HG02571 (cell line): ENCODE measurements around the gene SRCAP.
"Not testable (repeated sequence)": the region's sequence is repeated elsewhere in the genome, so short reads cannot be mapped to it uniquely, and the experiment has no call there.

Experiments used
- ATAC-seq: cut with Tn5 transposase; IDR thresholded peaks from one replicate; pipeline ENCODE4 v1.9.1; 2021; ENCODE audit warnings: mild to moderate bottlenecking, moderate library complexity; ENCODE audit not compliant: unreplicated experiment

SRCAP gene

DNA sequence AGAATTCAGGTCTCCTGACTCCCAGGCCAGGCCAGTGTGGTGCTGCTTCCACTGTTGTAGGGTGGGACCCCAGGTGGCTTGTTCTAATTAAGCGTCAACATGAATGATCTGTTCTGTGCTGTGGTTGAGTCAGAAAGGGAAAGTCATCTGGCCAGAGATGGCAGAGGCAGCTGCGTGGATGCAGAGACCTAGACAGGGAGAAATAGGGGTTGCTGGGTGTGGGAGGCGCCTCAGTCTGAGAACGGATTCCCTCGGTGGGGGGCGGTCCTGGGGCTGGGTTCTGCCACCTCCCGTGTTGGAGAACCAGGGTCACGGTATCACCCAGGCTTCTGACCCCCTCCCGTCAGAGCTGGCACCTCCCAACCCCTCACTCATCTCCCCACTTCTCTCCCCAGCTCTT is 35.2 kb upstream of the SRCAP start:
- no peak for ATAC-seq

DNA sequence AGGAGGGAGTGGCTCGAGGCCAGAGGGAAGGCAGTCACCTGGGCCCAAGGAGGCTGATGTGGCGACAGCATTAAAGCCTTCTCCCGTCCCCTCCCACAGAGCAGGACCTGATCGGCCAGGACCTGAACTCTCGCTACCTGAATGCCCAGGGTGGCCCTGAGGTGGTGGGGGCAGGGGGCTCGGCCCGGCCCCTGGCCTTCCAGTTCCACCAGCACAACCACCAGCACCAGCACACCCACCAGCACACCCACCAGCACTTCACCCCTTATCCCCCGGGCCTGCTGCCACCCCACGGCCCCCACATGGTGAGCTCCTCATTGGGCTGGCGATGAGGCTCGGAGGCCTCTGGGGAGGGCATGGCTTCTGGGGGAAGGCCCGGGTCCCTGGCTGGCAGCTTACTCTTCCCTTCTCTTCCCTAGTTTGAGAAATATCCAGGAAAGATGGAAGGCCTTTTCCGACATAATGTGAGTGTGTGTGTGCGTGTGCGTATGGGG is 34.3 kb upstream of the SRCAP start:
- no peak for ATAC-seq

DNA sequence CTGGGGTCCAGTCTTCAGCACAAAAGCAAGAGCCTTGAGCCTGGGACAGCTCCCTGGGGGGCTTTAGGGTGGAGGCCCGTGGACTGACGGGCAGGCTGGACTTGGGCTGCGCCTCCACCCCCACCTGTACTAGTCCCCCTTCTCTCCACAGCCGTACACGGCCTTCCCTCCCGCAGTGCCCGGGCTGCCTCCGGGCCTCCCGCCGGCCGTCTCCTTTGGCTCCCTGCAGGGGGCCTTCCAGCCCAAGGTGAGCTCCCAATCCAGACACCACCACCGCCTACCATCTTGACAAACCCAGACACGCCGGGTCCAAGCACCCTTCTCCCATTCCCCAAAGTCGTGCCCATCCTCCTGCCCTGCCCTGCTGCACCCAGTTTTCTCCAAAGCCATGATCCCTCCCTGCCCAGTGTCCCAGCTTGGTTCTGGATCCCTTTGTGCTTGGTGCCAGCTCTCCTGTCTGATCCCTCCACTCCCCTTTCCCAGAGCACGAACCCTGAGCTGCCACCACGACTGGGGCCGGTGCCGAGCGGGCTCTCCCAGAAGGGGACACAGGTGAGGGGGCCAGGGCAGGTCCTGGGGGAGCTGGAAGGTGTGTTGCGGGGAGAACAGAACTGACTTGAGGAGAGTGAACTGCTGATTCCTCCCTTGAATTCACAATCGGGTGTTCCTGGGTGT is 33.7 kb upstream of the SRCAP start:
- no peak for ATAC-seq

DNA sequence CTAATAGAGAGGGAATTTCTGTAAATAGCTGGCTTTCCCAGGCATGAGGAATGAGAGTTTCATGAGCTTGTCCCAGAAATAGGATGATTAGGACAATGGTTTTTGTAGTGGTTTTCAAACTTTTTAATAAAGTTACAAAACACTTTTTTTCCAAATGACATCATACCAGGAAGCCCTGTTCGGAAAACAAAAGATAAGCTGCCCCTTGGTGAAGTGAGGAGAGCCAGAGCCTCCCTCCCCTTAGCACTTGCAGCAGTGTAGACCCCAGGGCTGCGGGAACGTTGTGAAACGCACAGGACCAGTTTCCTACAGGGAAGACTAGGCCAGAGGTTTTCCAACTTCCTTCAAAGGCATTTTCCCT is 33.2 kb upstream of the SRCAP start:
- no peak for ATAC-seq

DNA sequence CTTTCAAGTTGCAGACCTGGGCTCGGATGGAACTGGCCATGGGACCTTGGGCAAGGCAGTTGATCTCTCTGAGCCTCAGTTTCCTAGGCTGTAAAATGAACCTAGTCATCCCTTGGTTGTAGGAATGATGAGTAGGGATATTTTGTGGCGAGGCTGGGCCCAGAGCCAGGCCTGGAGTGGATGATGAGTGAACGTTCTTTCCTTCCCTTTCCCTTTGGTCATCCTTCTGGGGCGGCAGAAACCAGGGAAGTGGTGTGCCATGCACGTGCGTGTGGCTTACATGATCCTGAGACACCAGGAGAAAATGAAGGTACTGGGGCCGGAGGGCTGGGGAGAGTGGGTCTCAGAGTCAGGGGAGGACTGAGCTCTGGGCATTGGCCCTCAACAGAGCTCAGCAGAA is 32.3 kb upstream of the SRCAP start:
- no peak for ATAC-seq

DNA sequence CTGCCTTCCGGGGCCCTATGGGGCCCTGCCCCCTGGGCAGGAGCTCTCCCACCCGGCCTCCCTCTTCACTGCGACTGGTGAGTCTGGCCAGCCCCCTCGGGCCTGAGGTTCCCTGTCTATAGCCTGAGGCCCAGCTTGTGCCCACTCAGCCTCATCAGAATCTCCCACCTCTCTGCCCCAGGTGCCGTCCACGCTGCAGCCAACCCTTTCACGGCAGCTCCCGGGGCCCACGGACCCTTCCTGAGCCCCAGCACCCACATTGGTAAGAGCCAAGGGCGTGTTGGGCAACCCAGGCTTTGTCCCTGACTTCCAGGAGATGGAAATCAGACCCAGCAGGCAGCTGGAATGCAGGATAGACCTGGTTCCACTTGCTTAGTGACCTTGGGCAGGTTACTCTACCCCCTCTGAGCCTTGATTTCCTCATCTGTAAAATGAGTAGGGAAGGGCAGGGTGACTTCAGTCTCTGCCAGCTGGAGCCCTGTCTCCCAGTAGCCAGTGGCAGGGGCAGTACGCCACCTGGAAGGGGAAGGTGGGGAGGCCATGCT is 31.5 kb upstream of the SRCAP start:
- ATAC-seq = no peak

DNA sequence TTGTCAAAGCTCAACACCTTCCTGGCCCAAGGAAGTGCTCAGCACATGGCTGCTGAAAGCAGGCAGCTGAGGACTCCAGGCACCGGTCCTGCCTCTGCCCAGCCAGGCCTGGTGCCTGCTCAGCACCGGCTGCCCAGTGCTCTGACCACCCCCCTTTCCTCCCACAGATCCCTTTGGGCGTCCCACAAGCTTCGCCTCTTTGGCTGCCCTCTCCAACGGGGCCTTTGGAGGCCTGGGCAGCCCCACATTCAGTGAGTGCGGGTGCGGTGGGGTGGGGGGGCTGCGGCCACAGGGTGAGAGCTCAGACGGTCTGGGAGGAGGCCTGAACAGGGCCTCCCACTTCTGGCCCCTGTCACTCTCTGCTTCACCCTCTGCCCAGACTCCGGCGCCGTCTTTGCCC is 30.6 kb upstream of the SRCAP start:
- no peak for ATAC-seq

DNA sequence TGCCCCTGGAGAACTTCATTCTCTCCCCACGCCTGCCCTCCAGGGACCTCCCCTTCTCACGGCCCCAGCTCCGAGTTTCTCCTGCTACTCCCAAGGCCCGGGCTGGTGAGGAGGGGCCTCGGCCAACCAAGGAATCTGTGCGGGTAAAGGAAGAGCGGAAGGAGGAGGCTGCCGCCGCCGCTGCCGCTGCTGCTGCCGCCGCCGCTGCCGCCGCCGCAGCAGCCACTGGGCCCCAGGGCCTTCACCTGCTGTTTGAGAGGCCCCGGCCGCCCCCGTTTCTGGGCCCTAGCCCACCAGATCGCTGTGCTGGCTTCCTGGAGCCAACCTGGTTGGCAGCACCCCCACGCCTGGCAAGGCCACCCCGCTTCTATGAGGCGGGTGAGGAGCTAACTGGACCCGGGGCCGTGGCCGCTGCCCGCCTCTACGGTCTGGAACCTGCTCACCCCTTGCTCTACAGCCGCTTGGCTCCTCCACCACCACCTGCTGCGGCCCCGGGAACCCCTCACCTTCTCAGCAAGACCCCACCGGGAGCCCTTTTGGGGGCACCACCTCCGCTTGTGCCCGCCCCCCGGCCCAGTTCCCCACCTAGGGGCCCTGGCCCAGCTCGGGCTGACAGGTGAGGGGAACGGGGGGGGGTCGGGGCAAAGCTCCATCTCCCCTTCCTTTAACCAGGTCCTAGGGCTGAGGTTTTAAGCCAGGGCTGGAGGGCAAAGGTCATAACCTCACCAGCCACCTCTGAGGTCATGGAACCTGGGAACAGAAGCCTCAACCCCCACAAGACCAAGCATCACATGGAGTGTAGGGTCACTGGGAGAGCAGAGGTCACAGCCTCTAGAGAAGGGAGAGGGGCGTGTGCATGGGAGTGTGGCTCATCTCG is 29.7 kb upstream of the SRCAP start:
- no peak for ATAC-seq

DNA sequence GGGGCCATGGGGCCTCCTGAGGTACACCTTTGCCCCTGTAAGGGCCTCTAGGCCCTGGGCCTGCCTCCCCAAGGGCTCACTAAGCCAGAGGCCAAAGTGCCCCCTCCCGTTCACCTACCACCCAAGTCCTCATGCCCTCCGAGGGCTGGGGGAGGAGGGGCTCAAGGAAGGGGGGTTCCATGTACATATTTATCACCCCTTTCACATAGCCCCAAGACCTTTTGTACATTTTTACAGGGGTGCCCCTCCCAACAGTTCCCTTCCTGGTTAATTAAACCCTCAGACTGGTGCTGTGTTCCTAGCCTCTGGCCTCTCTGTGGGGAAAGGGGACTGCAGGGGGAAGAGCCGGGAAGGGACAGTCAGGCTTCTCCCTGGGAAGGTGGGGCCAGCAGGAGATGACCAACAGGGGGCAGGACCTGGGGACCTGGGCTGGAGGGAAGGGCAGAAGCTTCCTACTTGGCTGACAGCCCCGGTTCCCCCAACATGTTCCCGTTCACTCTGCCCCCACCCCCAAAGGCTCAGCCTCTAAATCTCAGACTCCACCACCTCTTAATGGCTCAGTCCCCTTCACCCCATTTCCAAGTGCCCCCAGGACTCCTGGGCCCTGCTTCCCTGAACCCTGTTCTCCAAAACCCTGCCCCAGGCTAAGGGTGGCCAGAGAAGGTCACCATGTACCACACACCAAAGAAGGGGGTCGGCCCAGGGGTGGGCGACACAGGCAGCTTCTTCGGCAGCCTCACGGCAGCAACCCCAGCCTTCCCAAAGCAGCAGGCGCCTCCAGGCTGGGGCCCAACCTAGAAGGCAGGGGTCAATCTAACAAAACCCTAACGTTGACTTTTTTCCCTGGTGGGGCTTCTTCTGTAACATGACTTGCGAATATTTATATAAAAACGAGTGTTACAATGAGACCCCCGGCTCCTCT is 28.8 kb upstream of the SRCAP start:
- ATAC-seq = no peak

DNA sequence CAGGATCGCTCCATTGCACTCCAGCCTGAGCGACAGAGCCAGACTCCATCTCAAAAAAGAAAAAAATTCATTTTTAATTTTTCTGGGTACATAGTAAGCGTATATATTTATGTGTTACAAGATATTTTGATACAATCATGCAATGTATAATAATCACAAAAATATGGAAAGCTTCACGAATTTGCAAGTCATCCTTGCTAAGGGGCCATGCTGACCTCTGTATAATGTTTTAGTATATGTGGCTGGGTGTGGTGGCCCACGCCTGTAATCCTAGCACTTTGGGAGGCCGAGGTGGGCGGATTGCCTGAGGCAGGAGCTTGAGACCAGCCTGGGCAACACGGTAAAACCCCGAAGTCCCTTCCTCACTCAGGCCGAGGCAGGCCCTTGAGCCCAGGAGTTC is 23.8 kb upstream of the SRCAP start:
- no peak for ATAC-seq

DNA sequence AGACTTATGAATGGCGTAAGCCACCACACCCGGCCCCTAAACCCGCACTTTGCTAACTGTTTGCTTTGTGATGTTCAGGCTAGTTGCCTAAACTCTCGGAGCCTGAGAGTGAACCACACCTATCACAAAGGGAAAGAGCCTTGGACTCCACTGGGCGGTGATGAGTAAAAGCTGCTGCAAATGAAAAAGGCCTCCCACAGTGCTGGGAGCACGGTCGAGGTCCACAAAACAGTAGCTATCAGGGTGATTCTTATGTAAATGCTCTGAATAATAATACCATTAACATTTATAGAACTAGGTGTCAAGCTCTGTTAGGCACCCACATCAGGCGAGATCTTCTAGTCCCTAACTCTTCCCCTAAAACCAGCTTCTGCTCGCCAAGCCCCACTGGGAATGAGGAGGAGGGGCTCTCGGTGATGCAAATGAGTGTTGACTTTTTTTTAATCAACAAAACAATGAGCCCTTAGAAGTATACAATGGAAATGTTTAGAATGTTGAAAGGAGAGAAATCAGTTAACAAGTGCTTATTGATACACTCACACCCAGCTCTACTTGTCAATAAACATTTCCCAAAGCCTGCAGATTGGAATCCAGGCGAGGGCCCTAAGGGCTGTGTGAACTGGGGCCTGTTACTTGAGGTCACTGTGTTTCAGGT is 20.9 kb upstream of the SRCAP start:
- ATAC-seq = no peak

DNA sequence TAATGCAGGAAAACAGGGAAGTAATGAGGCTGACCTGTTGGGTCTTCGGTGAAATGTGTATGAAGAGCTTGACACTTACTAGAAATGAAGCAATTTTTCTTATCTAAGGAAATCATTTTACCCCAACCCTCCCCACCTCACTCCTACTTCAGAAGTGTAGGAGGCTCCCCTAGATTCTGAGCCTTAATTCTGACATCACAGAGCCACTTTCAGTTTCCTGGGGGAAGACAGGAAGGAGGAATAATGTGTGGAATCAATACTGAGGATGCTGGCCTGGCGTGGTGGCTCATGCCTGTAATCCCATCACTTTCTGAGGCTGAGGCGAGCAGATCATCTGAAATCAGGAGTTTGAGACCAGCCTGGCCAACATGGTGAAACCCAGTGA is 20.4 kb upstream of the SRCAP start:
- ATAC-seq = no peak

DNA sequence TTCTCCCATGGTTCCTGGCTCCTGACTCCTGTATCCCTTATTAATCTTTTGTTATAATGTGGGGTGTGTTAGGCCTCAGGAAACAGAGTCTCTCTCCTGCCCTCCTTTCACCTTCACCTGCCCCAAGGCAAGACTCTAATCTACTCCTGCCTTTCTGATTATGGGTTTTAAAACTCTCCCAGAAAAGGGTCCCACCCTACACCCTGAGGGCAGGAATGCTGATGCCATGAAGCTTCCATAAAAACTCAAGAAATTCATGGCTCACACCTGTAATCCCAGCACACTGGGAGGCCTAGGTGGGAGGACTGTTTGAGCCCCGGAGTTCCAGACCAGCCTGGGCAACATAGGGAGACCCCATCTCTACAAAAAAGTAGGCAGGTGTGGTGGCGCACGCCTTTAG is 18.6 kb upstream of the SRCAP start:
- no peak for ATAC-seq

DNA sequence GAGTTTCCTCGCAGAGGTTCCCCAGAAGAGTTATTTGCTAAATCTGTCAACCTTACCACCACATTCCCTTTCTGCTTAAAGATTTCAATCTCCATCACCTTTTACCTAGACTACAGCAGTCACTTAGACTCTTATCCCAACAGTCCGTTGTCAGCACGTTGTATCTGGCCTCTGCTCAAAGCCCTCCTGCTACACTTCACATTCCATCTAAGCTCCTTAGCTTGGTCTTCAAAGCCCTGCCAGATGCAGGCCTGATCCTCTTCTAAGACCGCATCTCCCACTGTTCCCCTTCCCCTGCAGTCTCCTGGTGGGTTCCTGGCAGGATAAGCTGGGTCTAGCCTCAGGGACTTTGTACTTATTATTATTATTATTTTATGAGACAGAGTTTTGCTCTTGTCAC is 10.3 kb upstream of the SRCAP start:
- no peak for ATAC-seq

DNA sequence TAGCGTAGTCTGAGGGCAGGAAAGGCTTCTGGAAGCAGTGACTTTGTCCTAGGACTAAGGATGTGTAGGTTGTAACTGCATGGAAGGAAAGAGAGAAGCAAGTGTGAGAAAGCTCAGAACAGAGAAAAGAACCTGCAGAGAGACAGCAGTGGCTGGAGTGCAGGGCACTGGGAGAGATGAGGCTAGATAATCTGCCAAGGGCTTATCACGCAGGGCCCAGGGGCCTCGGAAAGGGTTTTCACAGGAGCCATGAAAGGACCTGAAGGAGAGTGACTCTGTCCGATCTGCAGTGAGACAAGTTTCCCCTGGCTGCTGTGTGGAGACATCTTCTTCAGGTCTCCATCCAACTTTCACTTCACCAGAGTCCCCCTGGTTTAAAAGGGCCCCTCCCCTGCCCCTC is 7.1 kb upstream of the SRCAP start:
- ATAC-seq = no peak

DNA sequence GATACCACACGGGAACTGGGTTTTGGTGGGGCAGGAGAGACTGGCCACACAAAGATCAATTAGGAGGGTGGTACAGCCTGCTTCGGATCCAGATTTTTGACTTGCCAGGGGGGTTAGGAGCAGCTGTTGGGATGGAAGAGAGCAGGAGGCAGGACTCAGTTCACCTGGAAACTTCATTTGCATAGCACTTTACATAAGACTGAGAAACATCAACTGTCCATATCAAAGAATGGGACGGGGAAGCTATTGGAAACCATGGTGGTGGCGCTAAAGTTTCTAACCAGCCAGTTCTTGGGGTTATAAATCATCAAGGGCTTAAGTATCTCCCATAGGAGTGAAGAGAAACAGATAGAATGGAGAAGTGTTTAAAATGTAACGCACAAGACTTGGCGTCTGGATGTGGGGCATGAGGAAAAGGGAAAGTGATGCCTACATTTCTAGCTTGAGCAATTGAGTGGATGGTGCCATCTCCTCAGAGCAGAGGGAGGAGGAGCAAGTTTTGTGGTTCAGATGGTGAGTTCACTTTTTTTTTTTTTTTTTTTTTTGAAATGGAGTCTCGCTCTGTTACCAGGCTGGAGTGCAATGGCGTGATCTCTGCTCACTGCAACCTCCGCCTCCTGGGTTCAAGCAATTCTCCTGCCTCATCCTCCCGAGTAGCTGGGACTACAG is 6.4 kb upstream of the SRCAP start:
- no peak for ATAC-seq

DNA sequence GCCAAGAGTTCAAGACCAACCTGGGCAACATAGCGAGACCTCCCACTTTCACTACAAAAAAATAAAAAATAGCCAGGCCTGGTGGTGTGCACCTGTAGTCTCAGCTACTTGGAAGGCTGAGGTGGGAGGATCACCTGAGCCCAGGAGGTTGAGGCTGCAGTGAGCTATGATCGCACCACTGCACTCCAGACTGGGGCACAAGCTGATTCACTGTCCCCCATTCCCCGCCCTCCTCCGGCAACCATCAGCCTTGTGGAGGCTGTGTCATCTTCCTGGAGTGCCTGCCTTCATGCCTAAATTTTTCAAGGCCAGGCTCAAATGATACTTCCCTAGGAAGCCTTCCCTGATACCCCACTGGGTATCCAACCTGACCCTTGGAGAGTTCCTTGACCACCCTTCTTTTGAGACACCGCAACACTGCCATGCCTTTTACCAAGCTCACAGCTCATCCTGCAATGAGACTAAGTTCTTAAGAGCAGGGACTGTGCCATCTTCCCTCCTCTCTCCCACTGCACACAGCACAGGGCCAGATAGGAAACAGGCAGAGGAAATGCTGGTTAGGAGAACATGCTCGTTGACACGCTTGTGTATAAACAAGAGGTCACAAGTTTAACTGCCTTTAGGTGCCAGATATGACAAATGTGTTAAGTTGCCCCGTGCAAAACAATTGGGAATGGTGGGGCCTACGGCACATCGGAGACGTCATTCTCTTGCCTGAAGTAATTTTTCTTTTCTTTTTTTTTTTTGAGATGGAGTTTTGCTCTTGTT is 3.9 kb upstream of the SRCAP start:
- ATAC-seq = no peak

DNA sequence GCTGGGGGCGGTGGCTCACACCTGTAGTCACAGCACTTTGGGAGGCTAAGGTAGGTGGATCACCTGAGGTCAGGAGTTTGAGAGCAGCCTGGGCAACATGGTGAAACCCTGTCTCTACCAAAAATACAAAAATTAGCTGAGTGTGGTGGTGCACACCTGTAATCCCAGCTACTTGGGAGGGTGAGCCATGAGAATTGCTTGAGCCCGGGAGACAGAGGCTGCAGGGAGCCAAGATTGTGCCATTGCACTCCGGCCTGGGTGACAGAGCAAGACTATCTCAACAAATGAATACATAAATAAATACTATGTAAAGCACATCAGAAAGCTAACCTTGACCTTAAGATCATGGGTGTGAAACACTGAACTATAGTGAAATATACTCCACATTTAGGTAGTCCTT is 2.3 kb upstream of the SRCAP start:
- not testable (repeated sequence) for ATAC-seq
